GM18909 (cell line): ENCODE measurements around the gene FUBP3.

Source experiments
- ATAC-seq: cut with Tn5 transposase; IDR thresholded peaks from one replicate; pipeline ENCODE4 v1.9.1; 2021; ENCODE audit warnings: mild to moderate bottlenecking; ENCODE audit not compliant: unreplicated experiment, poor library complexity

The FUBP3 gene

GRCh38 chr9:130659699-130660248 is 80.4 kb downstream of the FUBP3 start:
- no peak for ATAC-seq

GRCh38 chr9:130660326-130660682 is 80.9 kb downstream of the FUBP3 start:
- ATAC-seq, result no peak

GRCh38 chr9:130660683-130661450 is 81.5 kb downstream of the FUBP3 start:
- ATAC-seq, result no peak

DNA sequence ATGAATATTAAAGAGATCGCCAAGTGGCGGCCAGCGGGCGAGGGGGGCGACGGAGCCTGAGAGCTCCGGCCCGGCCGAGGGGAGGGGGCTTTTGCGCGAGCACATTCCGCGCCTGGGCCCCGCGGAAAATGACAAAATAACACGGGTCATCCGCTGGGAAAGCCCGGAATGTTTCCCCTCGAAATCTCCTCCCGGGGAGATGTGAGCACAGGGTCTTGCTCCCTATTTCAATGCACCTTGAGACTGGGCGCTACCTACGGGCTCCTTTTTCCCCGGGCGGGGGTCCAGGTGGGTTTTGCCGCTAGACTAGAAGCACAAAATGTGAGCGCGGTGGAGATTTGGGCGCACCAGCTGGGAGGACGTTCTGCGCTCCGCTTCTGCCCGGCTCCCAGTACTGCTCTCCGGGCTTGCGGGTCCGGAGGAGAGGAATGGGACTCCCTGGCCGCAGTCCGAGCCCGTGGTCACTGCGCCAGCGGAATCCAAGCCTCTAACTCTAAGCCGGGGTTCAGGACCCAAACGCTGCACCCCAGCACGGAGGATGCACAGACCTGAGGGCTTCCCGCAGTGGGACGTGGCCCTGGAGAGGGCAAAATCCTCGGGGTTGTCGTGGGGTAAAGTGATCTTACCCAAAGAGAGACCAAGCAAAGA is 82.2 kb downstream of the FUBP3 start:
- no peak for ATAC-seq

- ATAC-seq, result no peak
These were observed 83.0 kb downstream of the FUBP3 start for GRCh38 chr9:130662099-130662969.

GRCh38 chr9:130662970-130663257 is 83.5 kb downstream of the FUBP3 start:
- ATAC-seq, result no peak

DNA sequence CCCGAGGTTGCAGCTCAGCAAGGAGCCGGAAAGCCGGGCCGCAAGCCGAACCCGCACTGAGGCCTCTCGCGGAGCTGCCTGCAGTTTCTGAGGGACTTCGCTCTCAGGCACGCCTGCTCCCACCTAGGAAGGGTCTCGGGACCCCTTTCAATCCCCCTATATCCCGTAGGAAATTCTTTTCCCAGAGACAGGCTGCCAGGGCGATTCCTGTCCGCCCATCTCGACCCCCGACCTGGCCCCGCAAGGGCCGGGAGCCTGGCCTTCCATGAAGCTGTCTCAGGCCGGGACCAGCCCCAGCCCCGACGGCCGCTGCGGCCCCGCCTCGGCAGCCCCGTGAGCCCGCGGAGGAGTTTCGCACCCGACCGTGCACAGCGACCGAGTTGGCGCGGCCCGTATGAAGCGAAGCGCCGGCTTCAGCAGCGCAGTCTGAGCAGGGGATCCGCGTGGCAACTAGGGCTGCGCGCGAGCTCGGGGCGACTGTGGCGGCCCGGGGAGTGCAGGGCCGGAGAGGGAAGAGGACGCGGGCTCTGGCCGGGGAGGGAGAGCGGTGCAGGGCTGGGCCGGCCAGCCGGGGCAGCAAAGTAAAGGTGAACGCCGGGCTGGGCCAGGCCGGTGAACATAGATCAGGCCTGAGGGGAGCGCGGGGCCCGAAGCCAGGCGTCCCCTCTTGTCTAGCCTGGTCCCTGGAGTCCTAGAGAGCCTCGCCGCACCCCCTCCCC is 84.0 kb downstream of the FUBP3 start:
- no peak for ATAC-seq

GRCh38 chr9:130663977-130664250 is 84.5 kb downstream of the FUBP3 start:
- no peak for ATAC-seq

DNA sequence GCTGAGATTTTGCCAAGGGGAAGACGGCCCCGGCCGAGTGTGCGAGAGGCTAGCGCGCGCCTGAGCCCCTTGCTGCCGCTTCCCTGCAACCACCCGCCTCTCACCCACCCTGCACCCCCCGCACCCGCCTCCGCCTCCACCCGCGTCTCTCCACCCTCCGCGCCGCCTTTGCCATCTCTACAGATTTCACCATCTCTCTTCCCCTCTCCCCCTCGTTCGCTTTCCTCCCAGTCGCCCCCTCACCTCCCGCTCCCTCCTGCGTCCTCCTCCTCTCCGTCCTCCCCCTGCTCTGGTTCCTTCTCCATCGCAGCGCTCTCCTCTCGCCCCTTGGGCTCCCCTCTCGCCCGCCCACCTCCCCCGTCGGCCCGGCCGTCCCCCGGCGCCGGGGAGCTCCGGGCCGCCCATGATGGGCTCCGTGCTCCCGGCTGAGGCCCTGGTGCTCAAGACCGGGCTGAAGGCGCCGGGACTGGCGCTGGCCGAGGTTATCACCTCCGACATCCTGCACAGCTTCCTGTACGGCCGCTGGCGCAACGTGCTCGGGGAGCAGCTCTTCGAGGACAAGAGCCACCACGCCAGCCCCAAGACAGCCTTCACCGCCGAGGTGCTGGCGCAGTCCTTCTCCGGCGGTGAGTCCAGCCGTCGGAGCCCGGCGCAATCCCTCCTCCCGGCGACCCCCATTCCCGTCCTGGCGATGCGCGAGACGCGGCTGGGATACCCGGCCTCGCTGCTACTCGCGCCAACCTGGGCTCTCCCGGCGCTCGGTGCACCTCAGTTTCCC is 85.1 kb downstream of the FUBP3 start, which contains the start of gene PRDM12:
Gene PRDM12 (plus strand): TSS at position 344 of the 778 bp plus-strand sequence. CDS start 60 bp downstream, at position 404.
- ATAC-seq, result no peak

GRCh38 chr9:130665029-130665430 is 85.7 kb downstream of the FUBP3 start:
- no peak for ATAC-seq

- ATAC-seq, result no peak
These were observed 86.3 kb downstream of the FUBP3 start for GRCh38 chr9:130665431-130666392.

DNA sequence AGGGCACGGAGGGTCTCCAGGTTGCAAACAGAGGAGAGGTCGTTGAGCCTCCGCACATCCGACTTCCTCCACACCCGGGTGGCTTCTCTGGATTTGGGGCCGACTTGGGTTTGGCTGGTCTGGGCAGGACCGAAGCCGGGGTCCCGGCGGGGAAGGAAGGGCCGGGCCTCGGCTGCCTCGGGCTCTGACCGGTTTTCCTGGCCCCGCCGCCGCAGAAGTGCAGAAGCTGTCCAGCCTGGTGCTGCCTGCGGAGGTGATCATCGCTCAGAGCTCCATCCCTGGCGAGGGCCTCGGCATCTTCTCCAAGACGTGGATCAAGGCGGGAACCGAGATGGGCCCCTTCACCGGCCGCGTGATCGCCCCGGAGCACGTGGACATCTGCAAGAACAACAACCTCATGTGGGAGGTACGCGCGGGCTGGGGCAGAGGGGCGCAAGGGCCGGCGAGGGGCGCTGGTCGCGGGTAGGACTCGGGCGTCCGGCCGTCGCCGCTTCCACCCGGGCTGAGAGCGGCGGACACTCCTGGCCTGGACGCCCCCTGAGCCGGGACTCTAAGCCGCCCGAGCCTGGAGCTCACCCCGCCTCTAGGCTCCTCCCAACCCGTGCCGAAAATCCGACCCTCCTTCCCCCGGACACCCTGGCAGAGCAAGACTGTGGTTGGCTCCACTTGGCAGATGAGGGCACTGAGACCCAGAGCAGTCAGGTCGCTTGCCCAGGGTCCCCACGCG is 87.2 kb downstream of the FUBP3 start:
- no peak for ATAC-seq

DNA sequence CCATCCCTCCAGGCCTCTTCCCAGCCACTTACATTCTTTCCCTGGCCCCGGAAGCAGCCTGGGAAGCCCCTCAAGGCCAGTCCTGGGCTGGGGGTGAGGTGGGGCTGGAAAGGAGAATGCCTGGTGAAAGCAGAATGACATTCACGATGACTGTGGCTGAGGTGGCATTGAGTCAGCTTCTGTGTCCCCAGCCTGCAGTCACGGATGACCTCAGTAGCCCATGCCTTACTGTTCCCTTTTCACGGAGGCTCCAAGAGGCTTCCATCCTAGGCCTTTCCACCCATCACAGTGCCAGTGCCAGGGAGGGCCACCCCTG is 87.7 kb downstream of the FUBP3 start:
- ATAC-seq, result no peak

- ATAC-seq, result no peak
These were observed 88.8 kb downstream of the FUBP3 start for GRCh38 chr9:130668196-130668595.

DNA sequence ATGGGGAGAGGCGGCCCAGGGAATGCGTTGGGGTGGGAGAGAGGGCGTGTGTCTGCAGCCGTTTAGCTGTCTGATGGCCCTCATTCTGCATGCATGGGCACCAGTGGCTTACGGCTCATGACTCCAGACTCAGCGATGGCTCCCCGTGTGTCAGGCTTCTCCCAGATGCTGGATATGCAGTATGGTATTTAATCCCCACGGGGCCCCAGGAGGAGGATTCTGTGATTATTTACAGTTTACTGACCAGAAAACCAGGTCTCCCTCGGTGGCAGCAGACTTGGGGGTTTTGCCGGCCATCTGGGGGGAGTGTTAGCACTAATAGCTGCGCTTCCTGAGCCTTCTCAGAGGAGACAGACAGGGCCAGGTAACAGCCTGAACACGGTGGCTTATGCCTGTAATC is 89.3 kb downstream of the FUBP3 start:
- ATAC-seq, result no peak

DNA sequence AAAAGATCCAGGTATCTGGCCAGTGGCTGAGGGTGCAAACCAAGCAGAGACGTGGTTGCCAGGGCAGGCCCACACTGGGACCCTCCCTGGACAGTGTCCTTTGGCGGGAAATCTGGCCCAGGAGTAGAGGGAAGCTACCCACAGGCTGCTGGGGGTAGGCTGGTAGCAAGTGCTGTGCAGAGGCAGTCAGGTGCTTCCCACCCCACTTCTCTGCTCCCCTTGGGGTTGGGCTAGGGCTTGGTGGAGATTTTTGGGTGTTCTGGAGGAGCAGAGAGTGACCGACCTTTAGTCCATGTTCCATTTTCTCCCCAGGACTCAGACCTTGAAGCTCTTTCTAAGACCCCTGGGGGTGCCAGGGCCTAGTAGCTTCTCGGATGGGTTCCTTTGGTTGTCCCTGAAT is 90.6 kb downstream of the FUBP3 start:
- no peak for ATAC-seq

GRCh38 chr9:130670644-130671043 is 91.3 kb downstream of the FUBP3 start:
- ATAC-seq, result no peak

GRCh38 chr9:130672466-130672865 is 93.1 kb downstream of the FUBP3 start:
- no peak for ATAC-seq
